Natural killer cell (primary cell): ENCODE results near the gene ANTKMT. TPM values are rescaled to one million over a fixed set of nuclear protein-coding genes. Genes with fewer than 3 reads are reported as not detected.

Experiments used
- ATAC-seq, 3 donors: fragments of 150-1000 bp in 2 of 3; fragments of 200-7000 bp in 1 of 3; cut with Tn5 transposase; 1 replicate in 1 of 3; 2 replicates in 2 of 3; pipeline ENCODE4 v1.10.0; 2021; ENCODE audit warnings: mild to moderate bottlenecking in 2 of 3, moderate library complexity in 2 of 3
- DNase-seq, 2 donors: peaks; one replicate each; pipeline versions ENCODE4 v3.0.0 to v3.0.0-alpha.2; 2013 to 2021; ENCODE audit warnings: mixed read lengths in 1 of 2
- H3K27ac ChIP-seq: one replicate; pipeline ENCODE4 v1.5.1; 2013; ENCODE audit warnings: mild to moderate bottlenecking, low read length
- H3K27me3 ChIP-seq: one replicate; pipeline ENCODE4 v1.6.1; 2013; ENCODE audit warnings: low read length; ENCODE audit not compliant: control insufficient read depth, insufficient read depth
- H3K36me3 ChIP-seq: one replicate; pipeline ENCODE4 v1.6.1; 2013; ENCODE audit warnings: low read length; ENCODE audit not compliant: control insufficient read depth, insufficient read depth
- H3K4me1 ChIP-seq: one replicate; pipeline ENCODE4 v1.6.1; 2013; ENCODE audit warnings: low read length; ENCODE audit not compliant: control insufficient read depth, insufficient read depth
- H3K4me3 ChIP-seq: one replicate; pipeline ENCODE4 v1.5.1; 2013; ENCODE audit warnings: low read length
- H3K9me3 ChIP-seq: one replicate; pipeline ENCODE4 v1.6.1; 2013; ENCODE audit warnings: low read length; ENCODE audit not compliant: control insufficient read depth, insufficient read depth
- H3K27ac Mint-ChIP-seq, 2 donors: one replicate each; pipeline ENCODE4 v1.8.0; 2022; ENCODE audit warnings: mild to moderate bottlenecking in 2 of 2, mixed read lengths in 2 of 2, moderate library complexity in 1 of 2
- H3K27me3 Mint-ChIP-seq, 2 donors: one replicate each; pipeline ENCODE4 v1.8.0; 2022; ENCODE audit warnings: low read depth in 2 of 2, mixed read lengths in 2 of 2
- H3K36me3 Mint-ChIP-seq: one replicate; pipeline ENCODE4 v1.8.0; 2022; ENCODE audit warnings: mixed read lengths
- H3K4me1 Mint-ChIP-seq, 2 donors: one replicate each; pipeline ENCODE4 v1.8.0; 2022; ENCODE audit warnings: mixed read lengths in 2 of 2
- H3K4me3 Mint-ChIP-seq: one replicate; pipeline ENCODE4 v1.8.0; 2022; ENCODE audit warnings: mild to moderate bottlenecking, moderate library complexity, mixed read lengths
- H3K9me3 Mint-ChIP-seq, 2 donors: one replicate each; pipeline ENCODE4 v1.8.0; 2022; ENCODE audit warnings: mixed read lengths in 2 of 2
- CTCF ChIP-seq: fragments of 200-600 bp; IDR thresholded peaks from one replicate; pipeline ENCODE4 v1.8.0; 2022; ENCODE audit warnings: antibody characterized with exemption
- WGBS: methylation state at CpG from one replicate; pipeline ENCODE4 v1.1.7; 2013; ENCODE audit warnings: missing lambda C conversion rate; ENCODE audit not compliant: insufficient coverage; 5-methylcytosine and 5-hydroxymethylcytosine counted together
- intact Hi-C: fragments of 100-400 bp; cut with micrococcal nuclease; formaldehyde crosslinking; loops from one replicate; pipeline ENCODE4 v1.14.2; 2022
- total RNA-seq, 4 donors: library from RNA; stranded (reverse); fragments of 120-200 nt in 1 of 4; gene quantifications; one replicate each; pipeline versions ENCODE4 v1.2.3 to v1.2.4, GENCODE V29; 2013 to 2022

The ANTKMT gene
- total RNA-seq, 3 donors from 2014 or later (not counting 1 experiment from before 2014, with no cell fraction given), result 33.7 to 39.0 (median 37.7) TPM

- intact Hi-C loops, result no loop called here
- Mint-ChIP-seq H3K27me3 (peaks cover 3 to 14% of the 10 kb centered on the region in 2 donors), H3K27ac (no peak overlapping the region), H3K9me3 (no peaks in the 10 kb centered on the region), H3K36me3 (no peaks in the 10 kb centered on the region), H3K4me3 (no peak overlapping the region), H3K4me1 (peaks cover 0 to 5% of the 10 kb centered on the region in 2 donors)
- H3K4me3 ChIP-seq, result no peak overlapping the region
- no peaks in the 10 kb centered on the region for H3K9me3 ChIP-seq
- H3K36me3 ChIP-seq, result no peaks in the 10 kb centered on the region
- DNase-seq (no peak), ATAC-seq (no peak)
- H3K27ac ChIP-seq, result no peak overlapping the region
- no peaks in the 10 kb centered on the region for H3K27me3 ChIP-seq
- H3K4me1 ChIP-seq, result no peaks in the 10 kb centered on the region
- no peak for TF ChIP-seq CTCF
- WGBS, result 96% methylated on average over 5 of the region's 5 CpGs
Measured at GRCh38 chr16:756428-756827, 35.5 kb downstream of the ANTKMT start.

- intact Hi-C loops, result no loop called here
Measured at GRCh38 chr16:759110-759910, 38.4 kb downstream of the ANTKMT start.

GRCh38 chr16:760065-760464 lies 39.1 kb downstream of the ANTKMT start:
- Mint-ChIP-seq H3K27ac (no peak overlapping the region), H3K36me3 (no peaks in the 10 kb centered on the region), H3K9me3 (no peaks in the 10 kb centered on the region), H3K27me3 (peaks cover 3 to 14% of the 10 kb centered on the region in 2 donors), H3K4me3 (no peak overlapping the region), H3K4me1 (peaks cover 0 to 5% of the 10 kb centered on the region in 2 donors)
- DNase-seq (no peak), ATAC-seq (no peak)
- Histone ChIP-seq H3K4me3 (no peak overlapping the region), H3K9me3 (no peaks in the 10 kb centered on the region), H3K27ac (no peak overlapping the region), H3K36me3 (no peaks in the 10 kb centered on the region), H3K4me1 (no peaks in the 10 kb centered on the region), H3K27me3 (no peaks in the 10 kb centered on the region)
- 88% methylated on average over 15 of the region's 15 CpGs for WGBS
- no peak for TF ChIP-seq CTCF
- intact Hi-C loops, result no loop called here

More at GRCh38 chr16:759110-759910, 38.4 kb downstream of the ANTKMT start:
- Mint-ChIP-seq H3K36me3 (no peaks in the 10 kb centered on the region), H3K4me3 (no peak overlapping the region), H3K4me1 (peaks cover 0 to 5% of the 10 kb centered on the region in 2 donors), H3K9me3 (no peaks in the 10 kb centered on the region), H3K27me3 (peaks cover 3 to 14% of the 10 kb centered on the region in 2 donors), H3K27ac (no peak overlapping the region)
- ATAC-seq, result no peak
- H3K4me3 ChIP-seq, result no peak overlapping the region
- H3K27ac ChIP-seq, result no peak overlapping the region
- WGBS, result 96% methylated on average over 34 of the region's 34 CpGs
- no peaks in the 10 kb centered on the region for H3K9me3 ChIP-seq
- H3K27me3 ChIP-seq, result no peaks in the 10 kb centered on the region
- H3K4me1 ChIP-seq, result no peaks in the 10 kb centered on the region
- TF ChIP-seq CTCF, result no peak
- no peaks in the 10 kb centered on the region for H3K36me3 ChIP-seq
- DNase-seq, result no peak
